H9 (cell line): Measurements from ENCODE around the gene ZAR1. TPM values are rescaled to one million over a fixed set of nuclear protein-coding genes. Genes with fewer than 3 reads are reported as not detected.

Experiments
- DNase-seq: peaks from one replicate; pipeline ENCODE4 v3.0.0-alpha.2; 2017
- H2AFZ ChIP-seq: one replicate; pipeline ENCODE4 v1.6.1; 2013; ENCODE audit warnings: mild to moderate bottlenecking, low read length, control low read depth, moderate library complexity
- H2AK5ac ChIP-seq: 2 replicates; pipeline ENCODE4 v1.6.1; 2013; ENCODE audit warnings: low read length, control low read depth, mixed read lengths; ENCODE audit not compliant: insufficient read length
- H2BK120ac ChIP-seq: one replicate; pipeline ENCODE4 v1.6.1; 2013; ENCODE audit warnings: low read depth, mild to moderate bottlenecking, low read length, control low read depth, inconsistent platforms; ENCODE audit not compliant: poor library complexity, severe bottlenecking
- H2BK12ac ChIP-seq: 2 replicates; pipeline ENCODE4 v1.6.1; 2013; ENCODE audit warnings: low read length, control low read depth, mixed read lengths, low read depth; ENCODE audit not compliant: insufficient read length
- H2BK15ac ChIP-seq: 2 replicates; pipeline ENCODE4 v1.6.1; 2013; ENCODE audit warnings: low read depth, low read length, control low read depth
- H2BK20ac ChIP-seq: one replicate; pipeline ENCODE4 v1.6.1; 2013; ENCODE audit warnings: low read depth, mild to moderate bottlenecking, low read length, control low read depth, inconsistent platforms; ENCODE audit not compliant: poor library complexity, severe bottlenecking
- H2BK5ac ChIP-seq: 2 replicates; pipeline ENCODE4 v1.6.1; 2013; ENCODE audit warnings: low read length, control low read depth, mixed read lengths; ENCODE audit not compliant: insufficient read length
- H3K14ac ChIP-seq: 2 replicates; pipeline ENCODE4 v1.6.1; 2013; ENCODE audit warnings: low read length, control low read depth; ENCODE audit not compliant: insufficient read depth
- H3K18ac ChIP-seq: 2 replicates; pipeline ENCODE4 v1.6.1; 2013; ENCODE audit warnings: low read depth, mild to moderate bottlenecking, mixed read lengths, low read length, control low read depth; ENCODE audit not compliant: insufficient read length
- H3K23ac ChIP-seq: 2 replicates; pipeline ENCODE4 v1.6.1; 2013; ENCODE audit warnings: low read length, control low read depth, mixed read lengths, low read depth; ENCODE audit not compliant: insufficient read length
- H3K23me2 ChIP-seq: 2 replicates; pipeline ENCODE4 v1.6.1; 2013; ENCODE audit warnings: low read depth, mild to moderate bottlenecking, mixed read lengths, low read length, control low read depth; ENCODE audit not compliant: insufficient read length, poor library complexity, severe bottlenecking
- H3K27ac ChIP-seq: 2 replicates; pipeline ENCODE4 v1.5.1; 2013; ENCODE audit warnings: low read length, control low read depth, mixed read lengths, low read depth; ENCODE audit not compliant: insufficient read length
- H3K27me3 ChIP-seq: 2 replicates; pipeline ENCODE4 v1.6.1; 2013; ENCODE audit warnings: low read length, control low read depth, inconsistent platforms; ENCODE audit not compliant: insufficient read depth
- H3K4ac ChIP-seq: 2 replicates; pipeline ENCODE4 v1.6.1; 2013; ENCODE audit warnings: low read depth, mild to moderate bottlenecking, control low read depth, inconsistent platforms, low read length, moderate library complexity
- H3K4me1 ChIP-seq: 2 replicates; pipeline ENCODE4 v1.6.1; 2013; ENCODE audit warnings: low read length, control low read depth, inconsistent platforms; ENCODE audit not compliant: insufficient read depth
- H3K4me2 ChIP-seq: 2 replicates; pipeline ENCODE4 v1.6.1; 2013; ENCODE audit warnings: low read length, control low read depth, mixed read lengths; ENCODE audit not compliant: insufficient read length, insufficient read depth
- H3K56ac ChIP-seq: 2 replicates; pipeline ENCODE4 v1.6.1; 2013; ENCODE audit warnings: low read depth, mild to moderate bottlenecking, mixed read lengths, low read length, control low read depth; ENCODE audit not compliant: insufficient read length
- H3K79me1 ChIP-seq: 2 replicates; pipeline ENCODE4 v1.6.1; 2013; ENCODE audit warnings: low read depth, mild to moderate bottlenecking, moderate library complexity, low read length, control low read depth, inconsistent platforms; ENCODE audit not compliant: insufficient read depth, poor library complexity, severe bottlenecking
- H3K79me2 ChIP-seq: 2 replicates; pipeline ENCODE4 v1.6.1; 2013; ENCODE audit warnings: low read length, control low read depth, inconsistent platforms; ENCODE audit not compliant: insufficient read depth
- H3K9ac ChIP-seq: 2 replicates; pipeline ENCODE4 v1.6.1; 2013; ENCODE audit warnings: low read length, control low read depth, mixed read lengths; ENCODE audit not compliant: insufficient read length; ENCODE audit errors: extremely low read depth
- H3K9me3 ChIP-seq: one replicate; pipeline ENCODE4 v1.6.1; 2013; ENCODE audit warnings: low read depth, low read length, inconsistent platforms; ENCODE audit not compliant: control insufficient read depth
- H3T11ph ChIP-seq: one replicate; pipeline ENCODE4 v1.6.1; 2013; ENCODE audit warnings: mild to moderate bottlenecking, low read length, control low read depth, inconsistent platforms
- H4K20me1 ChIP-seq: one replicate; pipeline ENCODE4 v1.6.1; 2013; ENCODE audit not compliant: control insufficient read depth, insufficient read length, insufficient read depth
- H4K5ac ChIP-seq: 2 replicates; pipeline ENCODE4 v1.6.1; 2013; ENCODE audit warnings: low read depth, mild to moderate bottlenecking, mixed read lengths, low read length, control low read depth; ENCODE audit not compliant: insufficient read length
- H4K8ac ChIP-seq: replicated peaks from 2 replicates; pipeline ENCODE4 v1.6.1; 2013; ENCODE audit warnings: low read length, control low read depth, mixed read lengths, low read depth; ENCODE audit not compliant: insufficient read length
- H4K91ac ChIP-seq: 2 replicates; pipeline ENCODE4 v1.6.1; 2013; ENCODE audit warnings: low read depth, mild to moderate bottlenecking, moderate library complexity, mixed read lengths, low read length, control low read depth; ENCODE audit not compliant: insufficient read length
- H3K27ac Mint-ChIP-seq, 3 experiments: 2 replicates in 2 of 3; 3 replicates in 1 of 3; pipeline ENCODE4 v1.8.0; 2020 to 2021; ENCODE audit warnings: mixed read lengths in 3 of 3, mild to moderate bottlenecking in 1 of 3, moderate library complexity in 1 of 3
- H3K27me3 Mint-ChIP-seq: 2 replicates; pipeline ENCODE4 v1.8.0; 2021; ENCODE audit warnings: low read depth, mild to moderate bottlenecking, moderate library complexity, mixed read lengths
- H3K36me3 Mint-ChIP-seq, 3 experiments: 2 replicates in 2 of 3; 3 replicates in 1 of 3; pipeline ENCODE4 v1.8.0; 2020 to 2021; ENCODE audit warnings: low read depth in 3 of 3, mixed read lengths in 3 of 3; ENCODE audit not compliant: insufficient read depth in 1 of 3
- H3K4me1 Mint-ChIP-seq, 2 experiments: 2 replicates each; pipeline ENCODE4 v1.8.0; 2020; ENCODE audit warnings: mixed read lengths in 2 of 2
- H3K4me3 Mint-ChIP-seq, 2 experiments: 2 replicates in 1 of 2; 3 replicates in 1 of 2; pipeline ENCODE4 v1.8.0; 2020 to 2021; ENCODE audit warnings: mild to moderate bottlenecking in 2 of 2, mixed read lengths in 2 of 2, moderate library complexity in 1 of 2
- H3K9me3 Mint-ChIP-seq, 2 experiments: 2 replicates in 1 of 2; 3 replicates in 1 of 2; pipeline ENCODE4 v1.8.0; 2020; ENCODE audit warnings: mild to moderate bottlenecking in 2 of 2, mixed read lengths in 2 of 2, moderate library complexity in 1 of 2
- WGBS: extraction: QIAGEN DNeasy Blood & Tissue Kit; methylation state at CpG from one replicate; pipeline ENCODE4 v1.1.7; 2013; ENCODE audit warnings: missing lambda C conversion rate, low lambda C conversion rate, mixed read lengths; ENCODE audit not compliant: insufficient read length; ENCODE audit errors: extremely low coverage; 5-methylcytosine and 5-hydroxymethylcytosine counted together
- total RNA-seq: library from RNA; stranded (reverse); gene quantifications from 2 replicates; pipeline ENCODE4 v1.2.1, GENCODE V29; 2021
- TF ChIP-seq, protein P1 (sequence below): fragments of 200-600 bp; sonication (generic); conservative IDR thresholded peaks from 3 replicates; pipeline ENCODE4 v1.8.0; 2021; ENCODE audit warnings: antibody characterized with exemption, mild to moderate bottlenecking

Gene ZAR1
- total RNA-seq, 1 experiment from 2014 or later, result 0.61 TPM

DNA sequence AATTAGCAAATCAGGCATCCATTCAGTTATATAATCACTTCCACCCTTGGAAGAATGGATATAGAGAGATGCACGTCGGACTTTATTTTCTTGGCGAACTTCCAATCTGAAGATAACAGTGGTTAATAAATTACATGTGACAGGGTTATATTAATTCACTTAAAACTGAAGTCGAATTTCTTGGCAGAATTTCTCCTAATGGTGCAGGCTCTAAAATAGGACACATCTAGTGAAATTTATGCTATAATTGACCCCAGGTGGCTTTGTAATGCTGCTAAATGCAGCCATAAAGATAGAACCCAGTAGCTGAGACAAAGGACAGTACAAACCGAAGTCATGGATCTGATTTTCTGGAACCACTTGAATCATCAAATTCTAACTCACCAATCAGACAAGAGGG lies 27.7 kb upstream of the ZAR1 start:
- no peak overlapping the region for H2AFZ ChIP-seq
- H3K4me1 ChIP-seq, result no peaks in the 10 kb centered on the region
- H2AK5ac ChIP-seq, result no peak overlapping the region
- H2BK5ac ChIP-seq, result no peak overlapping the region
- no peak overlapping the region for H4K5ac ChIP-seq
- no peaks in the 10 kb centered on the region for H3K79me2 ChIP-seq
- H4K8ac ChIP-seq, result no peak overlapping the region
- Mint-ChIP-seq H3K36me3 (no peaks in the 10 kb centered on the region), H3K4me3 (no peak overlapping the region), H3K27ac (no peak overlapping the region), H3K9me3 (no peaks in the 10 kb centered on the region), H3K27me3 (no peaks in the 10 kb centered on the region; the same call in 1 of the 2 replicates), H3K4me1 (no peaks in the 10 kb centered on the region)
- WGBS, result no CpG with 5 or more reads among the region's 5 CpGs
- no peak overlapping the region for H3K4ac ChIP-seq
- H4K20me1 ChIP-seq, result no peaks in the 10 kb centered on the region
- no peak overlapping the region for H3K27ac ChIP-seq
- TF ChIP-seq, protein P1, sequence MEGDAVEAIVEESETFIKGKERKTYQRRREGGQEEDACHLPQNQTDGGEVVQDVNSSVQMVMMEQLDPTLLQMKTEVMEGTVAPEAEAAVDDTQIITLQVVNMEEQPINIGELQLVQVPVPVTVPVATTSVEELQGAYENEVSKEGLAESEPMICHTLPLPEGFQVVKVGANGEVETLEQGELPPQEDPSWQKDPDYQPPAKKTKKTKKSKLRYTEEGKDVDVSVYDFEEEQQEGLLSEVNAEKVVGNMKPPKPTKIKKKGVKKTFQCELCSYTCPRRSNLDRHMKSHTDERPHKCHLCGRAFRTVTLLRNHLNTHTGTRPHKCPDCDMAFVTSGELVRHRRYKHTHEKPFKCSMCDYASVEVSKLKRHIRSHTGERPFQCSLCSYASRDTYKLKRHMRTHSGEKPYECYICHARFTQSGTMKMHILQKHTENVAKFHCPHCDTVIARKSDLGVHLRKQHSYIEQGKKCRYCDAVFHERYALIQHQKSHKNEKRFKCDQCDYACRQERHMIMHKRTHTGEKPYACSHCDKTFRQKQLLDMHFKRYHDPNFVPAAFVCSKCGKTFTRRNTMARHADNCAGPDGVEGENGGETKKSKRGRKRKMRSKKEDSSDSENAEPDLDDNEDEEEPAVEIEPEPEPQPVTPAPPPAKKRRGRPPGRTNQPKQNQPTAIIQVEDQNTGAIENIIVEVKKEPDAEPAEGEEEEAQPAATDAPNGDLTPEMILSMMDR, result no peak
- no peak overlapping the region for H3T11ph ChIP-seq
- no peak overlapping the region for H2BK15ac ChIP-seq
- no peak overlapping the region for H3K14ac ChIP-seq
- H2BK12ac ChIP-seq, result no peak overlapping the region
- no peaks in the 10 kb centered on the region for H3K79me1 ChIP-seq
- no peak overlapping the region for H3K18ac ChIP-seq
- H2BK120ac ChIP-seq, result no peak overlapping the region
- DNase-seq, result no peak
- H3K4me2 ChIP-seq, result no peak overlapping the region
- no peak overlapping the region for H3K56ac ChIP-seq
- H3K27me3 ChIP-seq, result no peaks in the 10 kb centered on the region
- H3K9me3 ChIP-seq, result no peaks in the 10 kb centered on the region
- no peak overlapping the region for H4K91ac ChIP-seq
- no peak overlapping the region for H3K23ac ChIP-seq
- peaks cover 3% of the 10 kb centered on the region for H3K23me2 ChIP-seq
- H2BK20ac ChIP-seq, result no peak overlapping the region
- H3K9ac ChIP-seq, result no peak overlapping the region
